Tibial artery (tissue), 4 donors: ENCODE data around the gene MARCHF11.

Experiments
- DNase-seq, 2 donors: peaks; one replicate each; pipeline ENCODE4 v3.0.0-alpha.2; 2019
- H3K27ac ChIP-seq, 2 donors: fragments of 200-600 bp; sonication (generic) in 1 of 2; 1 replicate in 1 of 2; 2 replicates in 1 of 2; pipeline ENCODE4 v1.5.1; 2018 to 2019; ENCODE audit warnings: mild to moderate bottlenecking in 1 of 2
- H3K27me3 ChIP-seq, 2 donors: fragments of 200-600 bp; sonication (generic) in 1 of 2; one replicate each; pipeline versions ENCODE4 v1.5.1 to v1.6.0; 2016 to 2019
- H3K36me3 ChIP-seq, 3 donors: fragments of 200-600 bp; sonication (generic) in 2 of 3; one replicate each; pipeline ENCODE4 v1.5.1; 2016 to 2019; ENCODE audit warnings: mild to moderate bottlenecking in 2 of 3
- H3K4me1 ChIP-seq, 4 donors: fragments of 200-600 bp; sonication (generic) in 2 of 4; 1 replicate in 3 of 4; 2 replicates in 1 of 4; pipeline ENCODE4 v1.5.1; 2016 to 2019
- H3K4me3 ChIP-seq, 2 donors: fragments of 200-600 bp; sonication (generic) in 1 of 2; 1 replicate in 1 of 2; 2 replicates in 1 of 2; pipeline ENCODE4 v1.5.1; 2018 to 2019; ENCODE audit warnings: mild to moderate bottlenecking in 2 of 2
- H3K9me3 ChIP-seq, 3 donors: fragments of 200-600 bp; sonication (generic) in 1 of 3; one replicate each; pipeline ENCODE4 v1.5.1; 2016 to 2019
- CTCF ChIP-seq, 2 experiments: fragments of 200-600 bp in 1 of 2; fragments of 450-650 bp in 1 of 2; IDR thresholded peaks; one replicate each; pipeline ENCODE4 v1.5.1; 2017 to 2019; ENCODE audit warnings: antibody characterized with exemption in 2 of 2, mild to moderate bottlenecking in 1 of 2, moderate library complexity in 1 of 2
- intact Hi-C: fragments of 100-400 bp; cut with DNase I; formaldehyde crosslinking; loops from one replicate; pipeline ENCODE4 v1.15.0; 2023; ENCODE audit warnings: low total_unique reads

Gene MARCHF11

GRCh38 chr5:16018970-16019369, 160.6 kb downstream of the MARCHF11 start:
- Histone ChIP-seq H3K4me3 (no peak overlapping the region), H3K4me1 (no peaks in the 10 kb centered on the region), H3K9me3 (no peaks in the 10 kb centered on the region), H3K27me3 (no peaks in the 10 kb centered on the region), H3K36me3 (no peaks in the 10 kb centered on the region), H3K27ac (no peak overlapping the region)
- no peak for TF ChIP-seq CTCF (IDR thresholded peaks at IDR 0.05)
- no peak for DNase-seq
- intact Hi-C loops: no loop called here

GRCh38 chr5:16017720-16018119, 161.9 kb downstream of the MARCHF11 start:
- TF ChIP-seq CTCF (IDR thresholded peaks at IDR 0.05): no peak
- H3K27ac ChIP-seq: no peak overlapping the region
- H3K9me3 ChIP-seq: no peaks in the 10 kb centered on the region

More at GRCh38 chr5:16017720-16018119, 161.9 kb downstream of the MARCHF11 start:
- Histone ChIP-seq H3K36me3 (no peaks in the 10 kb centered on the region), H3K4me1 (no peaks in the 10 kb centered on the region), H3K27me3 (no peaks in the 10 kb centered on the region), H3K4me3 (no peak overlapping the region)
- DNase-seq: no peak
- intact Hi-C loops: no loop called here
